ENCODE data around the gene B3GNT2. TPM values are rescaled to one million over a fixed set of nuclear protein-coding genes. Genes with fewer than 3 reads are reported as not detected.

The B3GNT2 gene
- total RNA-seq, 1 experiment from 2014 or later: 50.5 TPM

- POLR2A ChIA-PET: interaction anchor here (0.5 kb wide), 1 partner anchor 811 kb away, joined by 4 read pairs; no protein-coding TSS in a partner anchor
- Histone ChIP-seq H3K9me3 (no peaks in the 10 kb centered on the region), H3K27me3 (replicated peaks; ENCODE audit: control insufficient read depth, insufficient read depth, low read length) (no peaks in the 10 kb centered on the region), H3K4me3 (ENCODE audit: low read depth, low read length) (no peak overlapping the region), H3K4me1 (no peaks in the 10 kb centered on the region), H3K36me3 (ENCODE audit: control insufficient read depth, insufficient read depth, low read length) (no peaks in the 10 kb centered on the region)
- no peaks in the 10 kb centered on the region for H3K36me3 Mint-ChIP-seq (ENCODE audit: insufficient read depth, unreplicated experiment)
- no peak overlapping the region for H3K27ac Mint-ChIP-seq (ENCODE audit: unreplicated experiment)
- no peaks in the 10 kb centered on the region for H3K4me1 Mint-ChIP-seq (ENCODE audit: low read depth, unreplicated experiment)
- intact Hi-C loops (cut with micrococcal nuclease; ENCODE audit: unreplicated experiment): no loop called here
- BruUV-seq (replicated peaks): no TSS peak
- H3K27me3 Mint-ChIP-seq (ENCODE audit: insufficient read depth, unreplicated experiment): no peaks in the 10 kb centered on the region
- CTCF ChIA-PET: no interaction called here
- no peak overlapping the region for H3K4me3 Mint-ChIP-seq (ENCODE audit: unreplicated experiment)
- TF ChIP-seq, protein P1, sequence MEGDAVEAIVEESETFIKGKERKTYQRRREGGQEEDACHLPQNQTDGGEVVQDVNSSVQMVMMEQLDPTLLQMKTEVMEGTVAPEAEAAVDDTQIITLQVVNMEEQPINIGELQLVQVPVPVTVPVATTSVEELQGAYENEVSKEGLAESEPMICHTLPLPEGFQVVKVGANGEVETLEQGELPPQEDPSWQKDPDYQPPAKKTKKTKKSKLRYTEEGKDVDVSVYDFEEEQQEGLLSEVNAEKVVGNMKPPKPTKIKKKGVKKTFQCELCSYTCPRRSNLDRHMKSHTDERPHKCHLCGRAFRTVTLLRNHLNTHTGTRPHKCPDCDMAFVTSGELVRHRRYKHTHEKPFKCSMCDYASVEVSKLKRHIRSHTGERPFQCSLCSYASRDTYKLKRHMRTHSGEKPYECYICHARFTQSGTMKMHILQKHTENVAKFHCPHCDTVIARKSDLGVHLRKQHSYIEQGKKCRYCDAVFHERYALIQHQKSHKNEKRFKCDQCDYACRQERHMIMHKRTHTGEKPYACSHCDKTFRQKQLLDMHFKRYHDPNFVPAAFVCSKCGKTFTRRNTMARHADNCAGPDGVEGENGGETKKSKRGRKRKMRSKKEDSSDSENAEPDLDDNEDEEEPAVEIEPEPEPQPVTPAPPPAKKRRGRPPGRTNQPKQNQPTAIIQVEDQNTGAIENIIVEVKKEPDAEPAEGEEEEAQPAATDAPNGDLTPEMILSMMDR (IDR thresholded peaks at IDR 0.05; ENCODE audit: insufficient read depth in 1 of 2, low read depth in 1 of 2, low read length in 1 of 2, severe bottlenecking in 1 of 2, unreplicated experiment in 1 of 2): no peak
- H3K9me3 Mint-ChIP-seq (ENCODE audit: unreplicated experiment): no peaks in the 10 kb centered on the region
- DNase-seq: no peak
These were observed 44.6 kb downstream of the B3GNT2 start for GRCh38 chr2:62240546-62240945.

GRCh38 chr2:62243983-62244382 lies 48.1 kb downstream of the B3GNT2 start:
- Mint-ChIP-seq H3K36me3 (ENCODE audit: insufficient read depth, unreplicated experiment) (no peaks in the 10 kb centered on the region), H3K27me3 (ENCODE audit: insufficient read depth, unreplicated experiment) (no peaks in the 10 kb centered on the region), H3K27ac (ENCODE audit: unreplicated experiment) (no peak overlapping the region), H3K4me1 (ENCODE audit: low read depth, unreplicated experiment) (peaks cover 7% of the 10 kb centered on the region), H3K9me3 (ENCODE audit: unreplicated experiment) (no peaks in the 10 kb centered on the region), H3K4me3 (ENCODE audit: unreplicated experiment) (no peak overlapping the region)
- CTCF ChIA-PET: no interaction called here
- DNase-seq: no peak
- POLR2A ChIA-PET: no interaction called here
- Histone ChIP-seq H3K27me3 (replicated peaks; ENCODE audit: control insufficient read depth, insufficient read depth, low read length) (no peaks in the 10 kb centered on the region), H3K4me3 (ENCODE audit: low read depth, low read length) (no peak overlapping the region), H3K36me3 (ENCODE audit: control insufficient read depth, insufficient read depth, low read length) (no peaks in the 10 kb centered on the region), H3K4me1 (no peaks in the 10 kb centered on the region), H3K9me3 (no peaks in the 10 kb centered on the region)
- TF ChIP-seq, protein P1 (IDR thresholded peaks at IDR 0.05; ENCODE audit: insufficient read depth in 1 of 2, low read depth in 1 of 2, low read length in 1 of 2, severe bottlenecking in 1 of 2, unreplicated experiment in 1 of 2): no peak
- intact Hi-C loops (cut with micrococcal nuclease; ENCODE audit: unreplicated experiment): no loop called here
- no TSS peak for BruUV-seq (replicated peaks)

DNA sequence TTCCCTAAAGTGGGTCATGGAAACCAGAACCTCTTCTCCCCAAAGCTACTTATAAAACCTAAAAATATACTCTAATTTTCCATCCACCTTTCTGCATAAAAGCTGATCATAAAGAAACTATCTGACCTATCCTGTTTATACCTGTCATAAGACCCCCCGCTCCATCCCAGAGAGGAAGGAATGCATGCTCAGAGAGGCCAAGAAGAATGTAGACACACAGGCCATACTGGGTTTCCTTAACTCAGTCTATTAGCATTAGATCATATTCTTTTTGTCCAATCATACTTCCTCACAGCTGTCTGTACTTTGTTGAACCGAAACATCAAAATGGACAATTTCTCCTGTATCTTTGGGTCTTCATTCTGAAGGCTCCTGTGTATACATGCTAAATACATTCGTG lies 52.3 kb downstream of the B3GNT2 start:
- no peak overlapping the region for H3K4me3 Mint-ChIP-seq (ENCODE audit: unreplicated experiment)

More for the DNA sequence above, 52.3 kb downstream of the B3GNT2 start:
- BruUV-seq (replicated peaks): no TSS peak
- CTCF ChIA-PET: no interaction called here
- H3K9me3 Mint-ChIP-seq (ENCODE audit: unreplicated experiment): peaks cover 8% of the 10 kb centered on the region
- no peaks in the 10 kb centered on the region for H3K36me3 ChIP-seq (ENCODE audit: control insufficient read depth, insufficient read depth, low read length)
- intact Hi-C loops (cut with micrococcal nuclease; ENCODE audit: unreplicated experiment): no loop called here
- peak overlapping the region; percentile 3 for H3K27ac Mint-ChIP-seq (ENCODE audit: unreplicated experiment)
- H3K9me3 ChIP-seq: no peaks in the 10 kb centered on the region
- H3K27me3 ChIP-seq (replicated peaks; ENCODE audit: control insufficient read depth, insufficient read depth, low read length): no peaks in the 10 kb centered on the region
- DNase-seq: no peak
- TF ChIP-seq, protein P1 (IDR thresholded peaks at IDR 0.05; ENCODE audit: insufficient read depth in 1 of 2, low read depth in 1 of 2, low read length in 1 of 2, severe bottlenecking in 1 of 2, unreplicated experiment in 1 of 2): no peak
- POLR2A ChIA-PET: no interaction called here
- H3K4me1 Mint-ChIP-seq (ENCODE audit: low read depth, unreplicated experiment): peaks cover 7% of the 10 kb centered on the region
- H3K4me3 ChIP-seq (ENCODE audit: low read depth, low read length): no peak overlapping the region
- no peaks in the 10 kb centered on the region for H3K36me3 Mint-ChIP-seq (ENCODE audit: insufficient read depth, unreplicated experiment)
- no peaks in the 10 kb centered on the region for H3K4me1 ChIP-seq
- H3K27me3 Mint-ChIP-seq (ENCODE audit: insufficient read depth, unreplicated experiment): no peaks in the 10 kb centered on the region
